Measurements from ENCODE around the gene KANK2.
"Not testable (repeated sequence)": the region's sequence is repeated elsewhere in the genome, so short reads cannot be mapped to it uniquely, and the experiment has no call there.

KANK2 gene

GRCh38 chr19:11196406-11197287, 698 bp downstream of the KANK2 start:
- DNase-seq (ENCODE audit: low read depth in 2 of 2), result no peak

- DNase-seq (ENCODE audit: low read depth in 2 of 2), result no peak
These were observed 1.7 kb downstream of the KANK2 start for GRCh38 chr19:11195681-11196080.

GRCh38 chr19:11194656-11195558, 2.4 kb downstream of the KANK2 start:
- DNase-seq (ENCODE audit: low read depth in 2 of 2), result no peak

- no peak for DNase-seq (ENCODE audit: low read depth in 2 of 2)
These were observed 3.2 kb downstream of the KANK2 start for GRCh38 chr19:11194173-11194572.

GRCh38 chr19:11192957-11193939, 4.1 kb downstream of the KANK2 start:
- DNase-seq (ENCODE audit: low read depth in 2 of 2), result no peak

GRCh38 chr19:11191934-11192333, 5.4 kb downstream of the KANK2 start:
- no peak for DNase-seq (ENCODE audit: low read depth in 2 of 2)

- DNase-seq (ENCODE audit: low read depth in 2 of 2), result no peak
These were observed 6.0 kb downstream of the KANK2 start for GRCh38 chr19:11191273-11191755.

GRCh38 chr19:11190501-11190900, 6.8 kb downstream of the KANK2 start:
- no peak for DNase-seq (ENCODE audit: low read depth in 2 of 2)

- DNase-seq (ENCODE audit: low read depth in 2 of 2), result no peak
These were observed 9.9 kb downstream of the KANK2 start for GRCh38 chr19:11187441-11187840.

GRCh38 chr19:11182994-11183393, 14.4 kb downstream of the KANK2 start:
- no peak for DNase-seq (ENCODE audit: low read depth in 2 of 2)

- DNase-seq (ENCODE audit: low read depth in 2 of 2), result no peak
These were observed 15.9 kb downstream of the KANK2 start for GRCh38 chr19:11181488-11181887.

- not testable (repeated sequence) for DNase-seq (ENCODE audit: low read depth in 2 of 2)
These were observed 16.4 kb downstream of the KANK2 start for GRCh38 chr19:11180975-11181374.

GRCh38 chr19:11180346-11180745, 17.0 kb downstream of the KANK2 start:
- DNase-seq (ENCODE audit: low read depth in 2 of 2), result no peak

- DNase-seq (ENCODE audit: low read depth in 2 of 2), result no peak
These were observed 17.5 kb downstream of the KANK2 start for GRCh38 chr19:11179716-11180297.

- DNase-seq (ENCODE audit: low read depth in 2 of 2), result not testable (repeated sequence)
These were observed 18.2 kb downstream of the KANK2 start for GRCh38 chr19:11179145-11179465.

GRCh38 chr19:11177592-11177991, 19.8 kb downstream of the KANK2 start:
- no peak for DNase-seq (ENCODE audit: low read depth in 2 of 2)

- no peak for DNase-seq (ENCODE audit: low read depth in 2 of 2)
These were observed 20.7 kb downstream of the KANK2 start for GRCh38 chr19:11176466-11177193.

GRCh38 chr19:11175920-11176319, 21.4 kb downstream of the KANK2 start:
- DNase-seq (ENCODE audit: low read depth in 2 of 2), result no peak

GRCh38 chr19:11174336-11174735, 23.0 kb downstream of the KANK2 start:
- DNase-seq (ENCODE audit: low read depth in 2 of 2), result no peak

- DNase-seq (ENCODE audit: low read depth in 2 of 2), result no peak
These were observed 23.7 kb downstream of the KANK2 start for GRCh38 chr19:11173516-11174155.

All from stimulated activated CD4-positive, alpha-beta T cell treated with anti-CD3 and anti-CD28 coated beads, Interleukin-15, amount 100 ng/mL, for 48 hours (primary cell).